HCT116 (cell line): ENCODE data around the gene GPATCH8. TPM values are rescaled to one million over a fixed set of nuclear protein-coding genes. Genes with fewer than 3 reads are reported as not detected.

Source experiments
- ATAC-seq: fragments of 200-7000 bp; cut with Tn5 transposase; 2 replicates; pipeline ENCODE4 v1.9.1; 2020; ENCODE audit warnings: mild to moderate bottlenecking, moderate library complexity
- BruUV-seq: library from RNA; stranded (reverse); fragments of 400-500 nt; replicated peaks from 2 replicates; lab custom pipeline; 2021; lab: Mats Ljungman, UMichigan
- CTCF ChIA-PET: fragments of 300-600 bp; sonication (Branson Sonifier 250); formaldehyde crosslinking; loops from one replicate; lab custom pipeline; 2021; ENCODE audit warnings: antibody characterized with exemption; lab: Charles Lee
- POLR2A ChIA-PET: fragments of 300-600, 350-600 bp; sonication (Branson Sonifier 250); formaldehyde crosslinking; loops from one replicate; lab custom pipeline; 2021; ENCODE audit warnings: antibody characterized with exemption; lab: Charles Lee
- RAD21 ChIA-PET, 2 experiments: fragments of 300-600 bp; sonication (Branson Sonifier 250); formaldehyde crosslinking; loops; one replicate each; lab custom pipeline; 2023; ENCODE audit warnings: low total read pairs in 2 of 2; ENCODE audit not compliant: uncharacterized antibody in 2 of 2, unreplicated experiment in 2 of 2, low non-redundant PET in 1 of 2; lab: Charles Lee
- DNase-seq: peaks from one replicate; pipeline ENCODE4 v3.0.0-alpha.2; 2010; ENCODE audit warnings: low read depth, low spot score
- H2AFZ ChIP-seq: fragments of 200-600 bp; shearing (Covaris generic), sonication (generic); 2 replicates; pipeline ENCODE4 v1.6.1; 2017; ENCODE audit warnings: low read depth, mixed run types, mixed read lengths, antibody characterized with exemption, low read length; ENCODE audit not compliant: poor library complexity, severe bottlenecking
- H3K27ac ChIP-seq: 2 replicates; pipeline ENCODE4 v1.5.1; 2012; ENCODE audit warnings: low read depth, low read length
- H3K27me3 ChIP-seq: fragments of 200-600 bp; sonication (generic); 2 replicates; pipeline ENCODE4 v1.6.1; 2016; ENCODE audit warnings: mixed run types, low read length, mixed read lengths; ENCODE audit not compliant: insufficient read depth
- H3K36me3 ChIP-seq, 2 experiments: fragments of 200-500 bp in 1 of 2; fragments of 200-600 bp in 1 of 2; sonication (Bioruptor generic) in 1 of 2; sonication (generic) in 1 of 2; 2 replicates each; pipeline versions ENCODE4 v1.5.1 to v1.6.1; 2014 to 2016; ENCODE audit warnings: low read length in 2 of 2, inconsistent platforms in 1 of 2, mixed read lengths in 1 of 2, mixed run types in 1 of 2; ENCODE audit not compliant: insufficient read depth in 2 of 2, control insufficient read depth in 1 of 2
- H3K4me1 ChIP-seq, 2 experiments: fragments of 200-600 bp in 1 of 2; sonication (generic) in 1 of 2; 2 replicates each; pipeline versions ENCODE4 v1.5.1 to v1.6.1; 2012 to 2017; ENCODE audit warnings: low read length in 2 of 2, inconsistent platforms in 1 of 2, mild to moderate bottlenecking in 1 of 2, mixed read lengths in 1 of 2, mixed run types in 1 of 2, moderate library complexity in 1 of 2; ENCODE audit not compliant: insufficient read depth in 2 of 2, control insufficient read depth in 1 of 2
- H3K4me2 ChIP-seq: fragments of 200-600 bp; sonication (generic); 2 replicates; pipeline ENCODE4 v1.6.1; 2017; ENCODE audit warnings: mixed run types, low read length, mixed read lengths
- H3K4me3 ChIP-seq, 2 experiments: fragments of 200-600 bp in 1 of 2; sonication (generic) in 1 of 2; replicated peaks in 1 of 2; 2 replicates each; pipeline ENCODE4 v1.5.1; 2011 to 2016; ENCODE audit warnings: low read length in 2 of 2, control low read depth in 1 of 2, low read depth in 1 of 2, mild to moderate bottlenecking in 1 of 2, mixed read lengths in 1 of 2, mixed run types in 1 of 2
- H3K79me2 ChIP-seq: fragments of 200-600 bp; sonication (generic); 2 replicates; pipeline ENCODE4 v1.6.1; 2017; ENCODE audit warnings: mild to moderate bottlenecking, mixed run types, low read length, moderate library complexity, mixed read lengths; ENCODE audit not compliant: insufficient read depth
- H3K9ac ChIP-seq: fragments of 200-600 bp; sonication (generic); 2 replicates; pipeline ENCODE4 v1.6.1; 2016; ENCODE audit warnings: low read length, mixed read lengths
- H3K9me2 ChIP-seq: fragments of 200-600 bp; sonication (generic), shearing (Covaris generic); 2 replicates; pipeline ENCODE4 v1.6.1; 2017; ENCODE audit warnings: mixed run types, mild to moderate bottlenecking, moderate library complexity; ENCODE audit not compliant: insufficient read depth
- H3K9me3 ChIP-seq, 2 experiments: fragments of 200-500 bp in 1 of 2; fragments of 200-600 bp in 1 of 2; sonication (Bioruptor generic) in 1 of 2; sonication (generic) in 1 of 2; 2 replicates each; pipeline ENCODE4 v1.6.1; 2014 to 2017; ENCODE audit warnings: low read length in 2 of 2, mixed read lengths in 2 of 2, inconsistent platforms in 1 of 2, low read depth in 1 of 2, mild to moderate bottlenecking in 1 of 2, mixed run types in 1 of 2, moderate library complexity in 1 of 2; ENCODE audit not compliant: control insufficient read depth in 1 of 2, insufficient read depth in 1 of 2
- H4K20me1 ChIP-seq: fragments of 200-600 bp; sonication (generic), shearing (Covaris generic); 2 replicates; pipeline ENCODE4 v1.6.1; 2017; ENCODE audit warnings: mixed run types, mild to moderate bottlenecking, moderate library complexity; ENCODE audit not compliant: insufficient read depth
- CEBPB ChIP-seq: IDR thresholded peaks from 2 replicates; pipeline ENCODE4 v1.6.1; 2012; ENCODE audit warnings: low read depth
- CTCF ChIP-seq, 3 experiments: fragments of 200-600 bp in 1 of 3; sonication (generic) in 1 of 3; IDR thresholded peaks in 2 of 3; conservative IDR thresholded peaks in 1 of 3; 2 replicates each; pipeline ENCODE4 v1.5.1; 2012 to 2017; ENCODE audit warnings: low read depth in 2 of 3, low read length in 2 of 3, antibody characterized with exemption in 1 of 3, borderline replicate concordance in 1 of 3, control low read depth in 1 of 3, mild to moderate bottlenecking in 1 of 3, mixed read lengths in 1 of 3, mixed run types in 1 of 3, moderate library complexity in 1 of 3; ENCODE audit not compliant: insufficient read depth in 1 of 3
- EGR1 ChIP-seq: IDR thresholded peaks from 2 replicates; pipeline ENCODE4 v1.6.1; 2012; ENCODE audit warnings: low read depth
- EZH2 ChIP-seq: fragments of 200-600 bp; sonication (generic); IDR thresholded peaks from 2 replicates; pipeline ENCODE4 v1.6.1; 2017; ENCODE audit warnings: antibody characterized with exemption, mixed run types
- POLR2AphosphoS5 ChIP-seq: IDR thresholded peaks from 2 replicates; pipeline ENCODE4 v1.6.1; 2011; ENCODE audit warnings: mild to moderate bottlenecking, low read depth, low read length, moderate library complexity
- RAD21 ChIP-seq: IDR thresholded peaks from 2 replicates; pipeline ENCODE4 v1.6.1; 2012; ENCODE audit warnings: low read depth, mild to moderate bottlenecking
- SRF ChIP-seq: IDR thresholded peaks from 2 replicates; pipeline ENCODE4 v1.6.1; 2012; ENCODE audit warnings: low read depth
- YY1 ChIP-seq: IDR thresholded peaks from 2 replicates; pipeline ENCODE4 v1.6.1; 2011; ENCODE audit warnings: low read length, low read depth, moderate library complexity, mild to moderate bottlenecking; ENCODE audit not compliant: insufficient replicate concordance; ENCODE audit errors: extremely low read depth
- ZFX ChIP-seq: fragments of 450-650 bp; IDR thresholded peaks from 2 replicates; pipeline ENCODE4 v1.6.1; 2017
- intact Hi-C: fragments of 100-400 bp; cut with micrococcal nuclease; formaldehyde crosslinking; loops from 2 replicates; pipeline ENCODE4 v1.10.0; 2022
- total RNA-seq: library from RNA; stranded (reverse); gene quantifications from one replicate; pipeline ENCODE4 v1.2.1, GENCODE V29; 2021; ENCODE audit not compliant: unreplicated experiment
- TF ChIP-seq, protein P1 (sequence below): IDR thresholded peaks from 2 replicates; pipeline ENCODE4 v1.6.1; 2012; ENCODE audit warnings: low read depth

Gene GPATCH8
- total RNA-seq, 1 experiment from 2014 or later: 28.7 TPM

GRCh38 chr17:44492706-44493272 is 10.4 kb downstream of the GPATCH8 start:
- Histone ChIP-seq H3K27me3 (no peaks in the 10 kb centered on the region), H3K9ac (no peak overlapping the region), H3K4me1 (no peaks in the 10 kb centered on the region), H3K9me3 (no peaks in the 10 kb centered on the region), H3K4me3 (no peak overlapping the region), H3K9me2 (no peaks in the 10 kb centered on the region), H3K79me2 (peaks cover 98% of the 10 kb centered on the region), H2AFZ (no peak overlapping the region), H3K36me3 (no peaks in the 10 kb centered on the region), H3K4me2 (no peak overlapping the region), H4K20me1 (peaks cover 6% of the 10 kb centered on the region; the same call in 1 of the 2 replicates), H3K27ac (no peak overlapping the region)
- DNase-seq (no peak), ATAC-seq (no peak)
- BruUV-seq: no TSS peak
- TF ChIP-seq ZFX: no peak
- TF ChIP-seq YY1: no peak
- TF ChIP-seq SRF: no peak
- TF ChIP-seq RAD21: no peak
- no peak for TF ChIP-seq EZH2
- no peak for TF ChIP-seq CTCF (IDR thresholded peaks at IDR 0.05 in 2 of 3, conservative IDR thresholded peaks at IDR 0.05 in 1 of 3; ENCODE audit: borderline replicate concordance in 1 of 3, insufficient read depth in 1 of 3, low read depth in 2 of 3, low read length in 2 of 3)
- no peak for TF ChIP-seq EGR1
- TF ChIP-seq CEBPB: no peak
- TF ChIP-seq POLR2AphosphoS5: no peak
- TF ChIP-seq, protein P1, sequence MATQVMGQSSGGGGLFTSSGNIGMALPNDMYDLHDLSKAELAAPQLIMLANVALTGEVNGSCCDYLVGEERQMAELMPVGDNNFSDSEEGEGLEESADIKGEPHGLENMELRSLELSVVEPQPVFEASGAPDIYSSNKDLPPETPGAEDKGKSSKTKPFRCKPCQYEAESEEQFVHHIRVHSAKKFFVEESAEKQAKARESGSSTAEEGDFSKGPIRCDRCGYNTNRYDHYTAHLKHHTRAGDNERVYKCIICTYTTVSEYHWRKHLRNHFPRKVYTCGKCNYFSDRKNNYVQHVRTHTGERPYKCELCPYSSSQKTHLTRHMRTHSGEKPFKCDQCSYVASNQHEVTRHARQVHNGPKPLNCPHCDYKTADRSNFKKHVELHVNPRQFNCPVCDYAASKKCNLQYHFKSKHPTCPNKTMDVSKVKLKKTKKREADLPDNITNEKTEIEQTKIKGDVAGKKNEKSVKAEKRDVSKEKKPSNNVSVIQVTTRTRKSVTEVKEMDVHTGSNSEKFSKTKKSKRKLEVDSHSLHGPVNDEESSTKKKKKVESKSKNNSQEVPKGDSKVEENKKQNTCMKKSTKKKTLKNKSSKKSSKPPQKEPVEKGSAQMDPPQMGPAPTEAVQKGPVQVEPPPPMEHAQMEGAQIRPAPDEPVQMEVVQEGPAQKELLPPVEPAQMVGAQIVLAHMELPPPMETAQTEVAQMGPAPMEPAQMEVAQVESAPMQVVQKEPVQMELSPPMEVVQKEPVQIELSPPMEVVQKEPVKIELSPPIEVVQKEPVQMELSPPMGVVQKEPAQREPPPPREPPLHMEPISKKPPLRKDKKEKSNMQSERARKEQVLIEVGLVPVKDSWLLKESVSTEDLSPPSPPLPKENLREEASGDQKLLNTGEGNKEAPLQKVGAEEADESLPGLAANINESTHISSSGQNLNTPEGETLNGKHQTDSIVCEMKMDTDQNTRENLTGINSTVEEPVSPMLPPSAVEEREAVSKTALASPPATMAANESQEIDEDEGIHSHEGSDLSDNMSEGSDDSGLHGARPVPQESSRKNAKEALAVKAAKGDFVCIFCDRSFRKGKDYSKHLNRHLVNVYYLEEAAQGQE: no peak
- POLR2A ChIA-PET: no interaction called here
- RAD21 ChIA-PET: no interaction called here
- CTCF ChIA-PET: no interaction called here
- intact Hi-C loops: no loop called here
